AG09319 (cell line): Measurements from ENCODE around the gene UBE3D.

Experiments
- DNase-seq: peaks from one replicate; pipeline ENCODE4 v3.0.0-alpha.2; 2010; ENCODE audit warnings: low read depth; ENCODE audit errors: extremely low read depth
- CTCF ChIP-seq: IDR thresholded peaks from 2 replicates; pipeline ENCODE4 v1.5.1; 2011; ENCODE audit warnings: low read depth, mild to moderate bottlenecking, inconsistent platforms, low read length, moderate library complexity

The UBE3D gene

GRCh38 chr6:83065511-83066192 is at the start of gene UBE3D:
TSS of gene UBE3D (minus strand) at chr6:83065841. CDS start at chr6:83065718, 123 bp downstream.
- DNase-seq = peak; percentile 64
- TF ChIP-seq CTCF = peak; percentile 81

- no peak for DNase-seq
- TF ChIP-seq CTCF = no peak
Observed at GRCh38 chr6:83114164-83114563, 48.5 kb upstream of the UBE3D start.

GRCh38 chr6:83113258-83113657 is 47.6 kb upstream of the UBE3D start:
- TF ChIP-seq CTCF = no peak

GRCh38 chr6:83108378-83108777 is 42.7 kb upstream of the UBE3D start:
- DNase-seq = no peak
- TF ChIP-seq CTCF = no peak

More at GRCh38 chr6:83113258-83113657, 47.6 kb upstream of the UBE3D start:
- no peak for DNase-seq

GRCh38 chr6:83098589-83098988 is 32.9 kb upstream of the UBE3D start:
- no peak for TF ChIP-seq CTCF
- no peak for DNase-seq

GRCh38 chr6:83097675-83098074 is 32.0 kb upstream of the UBE3D start:
- TF ChIP-seq CTCF = no peak
- no peak for DNase-seq

- DNase-seq = no peak
Observed at GRCh38 chr6:83097204-83097603, 31.6 kb upstream of the UBE3D start.

More at GRCh38 chr6:83097204-83097603, 31.6 kb upstream of the UBE3D start:
- TF ChIP-seq CTCF = no peak
